ENCODE data around the gene IFNAR1. TPM values are rescaled to one million over a fixed set of nuclear protein-coding genes. Genes with fewer than 3 reads are reported as not detected.

IFNAR1 gene
- total and polyA plus RNA-seq, 2 experiments from 2014 or later, result 24.0 to 65.1 TPM

GRCh38 chr21:33302055-33302454 lies 22.7 kb upstream of the IFNAR1 start:
- in situ Hi-C loops (cut with MboI), result no loop called here
- DNase-seq, result no peak
- Histone ChIP-seq H3K4me3 (no peak overlapping the region), H3K9ac (no peak overlapping the region), H3K9me3 (ENCODE audit: low read depth) (no peaks in the 10 kb centered on the region), H3K79me2 (ENCODE audit: insufficient read depth) (no peaks in the 10 kb centered on the region), H4K20me1 (ENCODE audit: insufficient read depth) (no peaks in the 10 kb centered on the region), H3K27ac (no peak overlapping the region), H3K4me2 (ENCODE audit: unreplicated experiment) (no peak overlapping the region), H3K27me3 (replicated peaks; ENCODE audit: insufficient read depth) (no peaks in the 10 kb centered on the region), H2AFZ (no peak overlapping the region), H3K4me1 (ENCODE audit: insufficient read depth) (no peaks in the 10 kb centered on the region), H3K36me3 (ENCODE audit: low read depth) (no peaks in the 10 kb centered on the region), H3K9me2 (ENCODE audit: insufficient read depth) (no peaks in the 10 kb centered on the region), H3F3A (ENCODE audit: insufficient read depth) (no peaks in the 10 kb centered on the region)
- TF ChIP-seq EZH2phosphoT487 (IDR thresholded peaks at IDR 0.05; ENCODE audit: insufficient read depth, low read depth) (no peak), EZH2 (IDR thresholded peaks at IDR 0.05; ENCODE audit: insufficient read depth, poor library complexity, severe bottlenecking) (no peak)
- WGBS, 2 experiments (ENCODE audit: low coverage in 1 of 2, low lambda C conversion rate in 2 of 2, missing lambda C conversion rate in 2 of 2), result 82 to 88% methylated on average over 7 of the region's 7 CpGs

GRCh38 chr21:33302796-33303195 lies 22.0 kb upstream of the IFNAR1 start:
- Histone ChIP-seq H3K4me3 (no peak overlapping the region), H3K9me2 (ENCODE audit: insufficient read depth) (no peaks in the 10 kb centered on the region), H3K9ac (no peak overlapping the region), H3K9me3 (ENCODE audit: low read depth) (no peaks in the 10 kb centered on the region), H2AFZ (no peak overlapping the region), H3K79me2 (ENCODE audit: insufficient read depth) (no peaks in the 10 kb centered on the region), H3K4me1 (ENCODE audit: insufficient read depth) (no peaks in the 10 kb centered on the region), H3K27ac (no peak overlapping the region), H4K20me1 (ENCODE audit: insufficient read depth) (no peaks in the 10 kb centered on the region), H3K36me3 (ENCODE audit: low read depth) (no peaks in the 10 kb centered on the region), H3F3A (ENCODE audit: insufficient read depth) (no peaks in the 10 kb centered on the region), H3K4me2 (ENCODE audit: unreplicated experiment) (no peak overlapping the region), H3K27me3 (replicated peaks; ENCODE audit: insufficient read depth) (no peaks in the 10 kb centered on the region)
- DNase-seq, result no peak
- WGBS, 2 experiments (ENCODE audit: low coverage in 1 of 2, low lambda C conversion rate in 2 of 2, missing lambda C conversion rate in 2 of 2), result 89 to 92% methylated on average over 7 of the region's 7 CpGs
- TF ChIP-seq EZH2phosphoT487 (IDR thresholded peaks at IDR 0.05; ENCODE audit: insufficient read depth, low read depth) (no peak), EZH2 (IDR thresholded peaks at IDR 0.05; ENCODE audit: insufficient read depth, poor library complexity, severe bottlenecking) (no peak)
- in situ Hi-C loops (cut with MboI), result no loop called here

- Histone ChIP-seq H3K9me3 (ENCODE audit: low read depth) (no peaks in the 10 kb centered on the region), H3F3A (ENCODE audit: insufficient read depth) (no peaks in the 10 kb centered on the region), H3K9ac (no peak overlapping the region), H3K36me3 (ENCODE audit: low read depth) (no peaks in the 10 kb centered on the region), H3K4me3 (no peak overlapping the region), H3K79me2 (ENCODE audit: insufficient read depth) (no peaks in the 10 kb centered on the region), H4K20me1 (ENCODE audit: insufficient read depth) (no peaks in the 10 kb centered on the region), H3K27me3 (replicated peaks; ENCODE audit: insufficient read depth) (no peaks in the 10 kb centered on the region), H3K4me2 (ENCODE audit: unreplicated experiment) (no peak overlapping the region), H2AFZ (no peak overlapping the region), H3K9me2 (ENCODE audit: insufficient read depth) (no peaks in the 10 kb centered on the region), H3K27ac (no peak overlapping the region), H3K4me1 (ENCODE audit: insufficient read depth) (no peaks in the 10 kb centered on the region)
- DNase-seq, result no peak
- in situ Hi-C loops (cut with MboI), result no loop called here
- TF ChIP-seq EZH2phosphoT487 (IDR thresholded peaks at IDR 0.05; ENCODE audit: insufficient read depth, low read depth), result no peak
- TF ChIP-seq EZH2 (IDR thresholded peaks at IDR 0.05; ENCODE audit: insufficient read depth, poor library complexity, severe bottlenecking), result no peak
- 64 to 67% methylated on average over 4 of the region's 4 CpGs for WGBS, 2 experiments (ENCODE audit: low coverage in 1 of 2, low lambda C conversion rate in 2 of 2, missing lambda C conversion rate in 2 of 2)
Measured at GRCh38 chr21:33305344-33305671, 19.5 kb upstream of the IFNAR1 start.

GRCh38 chr21:33305938-33306337 lies 18.8 kb upstream of the IFNAR1 start:
- Histone ChIP-seq H3K27ac (no peak overlapping the region), H2AFZ (no peak overlapping the region), H3K9ac (no peak overlapping the region), H3K4me2 (ENCODE audit: unreplicated experiment) (no peak overlapping the region), H3F3A (ENCODE audit: insufficient read depth) (no peaks in the 10 kb centered on the region), H3K4me3 (no peak overlapping the region), H3K9me3 (ENCODE audit: low read depth) (no peaks in the 10 kb centered on the region), H3K36me3 (ENCODE audit: low read depth) (no peaks in the 10 kb centered on the region), H3K9me2 (ENCODE audit: insufficient read depth) (no peaks in the 10 kb centered on the region), H4K20me1 (ENCODE audit: insufficient read depth) (no peaks in the 10 kb centered on the region), H3K79me2 (ENCODE audit: insufficient read depth) (no peaks in the 10 kb centered on the region), H3K4me1 (ENCODE audit: insufficient read depth) (no peaks in the 10 kb centered on the region), H3K27me3 (replicated peaks; ENCODE audit: insufficient read depth) (no peaks in the 10 kb centered on the region)
- WGBS, 2 experiments (ENCODE audit: low coverage in 1 of 2, low lambda C conversion rate in 2 of 2, missing lambda C conversion rate in 2 of 2), result 61% methylated on average over 2 of the region's 2 CpGs
- in situ Hi-C loops (cut with MboI), result no loop called here
- no peak for DNase-seq
- TF ChIP-seq EZH2phosphoT487 (IDR thresholded peaks at IDR 0.05; ENCODE audit: insufficient read depth, low read depth) (no peak), EZH2 (IDR thresholded peaks at IDR 0.05; ENCODE audit: insufficient read depth, poor library complexity, severe bottlenecking) (no peak)
